Fibroblast of skin of right biceps (primary cell): ENCODE measurements around the gene PTPA.

Experiments used
- DNase-seq: peaks from one replicate; pipeline ENCODE4 v3.0.0-alpha.2; 2013

Gene PTPA

GRCh38 chr9:129138476-129139232 lies 27.4 kb downstream of the PTPA start:
- DNase-seq, result peak; percentile 52

GRCh38 chr9:129139233-129139992 lies 28.2 kb downstream of the PTPA start:
- peak; percentile 90 for DNase-seq

GRCh38 chr9:129139993-129140396 lies 28.8 kb downstream of the PTPA start:
- DNase-seq, result peak; percentile 100

GRCh38 chr9:129140397-129141065 lies 29.3 kb downstream of the PTPA start:
- peak; percentile 80 for DNase-seq

- peak; percentile 97 for DNase-seq
Measured at GRCh38 chr9:129141066-129142041, 30.1 kb downstream of the PTPA start.

GRCh38 chr9:129142138-129142935 lies 31.1 kb downstream of the PTPA start:
- DNase-seq, result no peak

GRCh38 chr9:129143031-129143927 lies 32.1 kb downstream of the PTPA start:
- DNase-seq, result peak; percentile 94

GRCh38 chr9:129145316-129145715 lies 34.1 kb downstream of the PTPA start:
- DNase-seq, result no peak

GRCh38 chr9:129145841-129146292 lies 34.7 kb downstream of the PTPA start:
- peak; percentile 97 for DNase-seq

GRCh38 chr9:129146441-129146941 lies 35.3 kb downstream of the PTPA start:
- peak; percentile 87 for DNase-seq

- no peak for DNase-seq
Measured at GRCh38 chr9:129148463-129149204, 37.4 kb downstream of the PTPA start.

- no peak for DNase-seq
Measured at GRCh38 chr9:129149442-129149841, 38.2 kb downstream of the PTPA start.

GRCh38 chr9:129150122-129150521 lies 38.9 kb downstream of the PTPA start:
- DNase-seq, result no peak

GRCh38 chr9:129150672-129151211 lies 39.5 kb downstream of the PTPA start:
- DNase-seq, result no peak

- DNase-seq, result no peak
Measured at GRCh38 chr9:129151469-129151868, 40.3 kb downstream of the PTPA start.

GRCh38 chr9:129154866-129155477 lies 43.8 kb downstream of the PTPA start:
- DNase-seq, result no peak

GRCh38 chr9:129156163-129156562 lies 44.9 kb downstream of the PTPA start:
- DNase-seq, result no peak

GRCh38 chr9:129160712-129161533 lies 49.7 kb downstream of the PTPA start:
- DNase-seq, result peak; percentile 73
